GM21723 (cell line): Measurements from ENCODE around the gene CRIM1.
A peak's percentile ranks its signal among the peaks of the same experiment; 100 is the strongest.

Experiments
- ATAC-seq: cut with Tn5 transposase; IDR thresholded peaks from one replicate; pipeline ENCODE4 v1.9.1; 2021; ENCODE audit warnings: mild to moderate bottlenecking, moderate library complexity; ENCODE audit not compliant: unreplicated experiment

Gene CRIM1

DNA sequence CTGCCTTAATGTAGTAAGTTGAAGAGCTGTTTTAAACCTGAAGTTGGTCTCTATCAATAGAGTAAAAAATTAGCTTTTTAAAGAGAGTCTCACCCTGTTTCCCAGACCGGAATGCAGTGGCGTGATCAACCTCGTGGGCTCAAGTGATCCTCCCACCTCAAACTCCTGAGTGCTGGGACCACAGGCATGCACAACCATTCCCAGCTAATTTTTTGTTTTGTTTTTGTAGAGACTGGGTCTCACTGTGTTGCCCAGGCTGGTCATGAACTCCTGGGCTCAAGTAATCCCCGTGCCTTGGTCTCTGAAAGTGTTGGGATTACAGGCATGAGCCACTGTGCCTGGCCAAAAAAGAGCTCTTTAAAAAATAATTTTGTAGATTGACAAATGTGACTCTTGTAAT, 40.3 kb downstream of the CRIM1 start:
- no peak for ATAC-seq

DNA sequence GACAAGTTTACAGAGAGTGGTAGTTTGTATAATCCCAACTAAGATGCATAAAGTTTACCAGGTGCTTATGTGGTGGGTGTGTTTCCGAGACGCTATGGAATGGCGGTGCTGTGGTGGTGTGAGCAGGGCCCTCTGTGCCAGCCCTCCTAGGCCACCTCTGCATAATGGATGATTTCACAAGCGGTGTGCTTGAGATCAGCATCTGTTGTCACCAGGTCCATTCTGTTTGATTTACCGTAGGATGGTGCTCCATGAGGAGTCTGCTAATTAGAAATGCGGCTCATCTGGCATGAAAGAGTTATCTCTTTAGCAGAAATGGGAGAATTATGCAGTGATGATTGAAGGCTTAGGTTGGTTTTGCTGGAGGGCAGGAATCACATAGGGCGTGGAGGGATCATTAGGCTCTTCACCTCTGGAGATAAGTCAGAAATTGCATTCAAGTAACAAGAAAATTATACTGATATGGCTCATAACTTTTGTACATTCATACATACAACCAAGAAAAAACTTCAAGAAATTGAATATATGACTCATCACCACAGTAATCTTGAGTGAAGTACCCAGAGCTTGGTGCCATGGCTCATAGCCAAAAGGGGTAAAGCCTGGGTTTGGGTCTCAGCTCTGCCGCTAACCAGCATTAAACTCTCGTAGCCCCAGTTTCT, 41.4 kb downstream of the CRIM1 start:
- ATAC-seq: no peak

DNA sequence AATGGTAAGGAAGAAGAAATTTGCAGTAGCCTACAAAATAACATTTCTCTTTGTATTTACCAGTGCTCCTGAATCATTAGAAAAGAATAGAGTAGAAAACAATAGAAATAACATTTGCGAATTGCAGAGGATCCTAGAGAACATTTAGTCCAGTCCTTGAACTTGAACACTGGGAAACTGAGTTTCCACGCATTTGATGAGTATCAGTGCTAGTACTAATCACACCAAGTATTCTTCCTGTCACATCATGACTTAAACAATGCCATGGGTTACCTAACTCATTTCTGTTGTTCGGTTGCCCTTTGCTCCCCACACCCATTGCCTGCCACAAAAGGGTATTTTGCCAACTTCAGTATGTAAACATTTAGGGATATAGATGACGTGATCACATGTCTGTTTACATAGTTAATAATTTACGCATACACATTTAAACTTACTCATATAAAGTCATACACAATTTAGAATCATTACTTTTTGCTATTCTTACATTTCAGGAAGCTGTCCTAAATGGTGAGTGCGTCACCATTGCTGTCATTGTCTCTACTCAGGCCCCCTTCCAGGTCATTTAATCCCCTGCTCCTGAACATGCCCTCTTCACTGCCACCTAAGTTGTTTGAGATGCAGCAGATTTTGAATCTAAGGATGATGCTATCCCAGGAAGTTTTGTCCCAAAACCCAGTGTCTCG, 42.3 kb downstream of the CRIM1 start:
- no peak for ATAC-seq

DNA sequence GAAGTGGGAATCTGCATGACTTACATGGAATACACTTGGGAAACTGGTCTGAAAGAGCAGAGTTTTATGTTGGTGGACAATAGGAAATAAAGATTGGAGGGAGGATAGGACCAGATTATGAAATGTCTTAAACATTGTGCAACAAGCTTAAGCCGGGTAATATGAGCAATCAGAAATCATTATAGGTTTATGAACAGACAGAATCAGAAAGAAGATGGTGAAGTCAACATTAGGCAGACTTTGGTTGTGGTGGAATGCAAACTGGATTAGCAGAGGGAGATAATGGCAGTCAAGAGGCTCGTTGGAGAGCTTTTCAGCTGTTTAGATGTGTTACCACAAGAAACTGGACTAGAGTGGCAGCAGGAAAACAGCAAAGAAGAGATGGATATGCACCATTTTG, 43.5 kb downstream of the CRIM1 start:
- ATAC-seq: no peak

DNA sequence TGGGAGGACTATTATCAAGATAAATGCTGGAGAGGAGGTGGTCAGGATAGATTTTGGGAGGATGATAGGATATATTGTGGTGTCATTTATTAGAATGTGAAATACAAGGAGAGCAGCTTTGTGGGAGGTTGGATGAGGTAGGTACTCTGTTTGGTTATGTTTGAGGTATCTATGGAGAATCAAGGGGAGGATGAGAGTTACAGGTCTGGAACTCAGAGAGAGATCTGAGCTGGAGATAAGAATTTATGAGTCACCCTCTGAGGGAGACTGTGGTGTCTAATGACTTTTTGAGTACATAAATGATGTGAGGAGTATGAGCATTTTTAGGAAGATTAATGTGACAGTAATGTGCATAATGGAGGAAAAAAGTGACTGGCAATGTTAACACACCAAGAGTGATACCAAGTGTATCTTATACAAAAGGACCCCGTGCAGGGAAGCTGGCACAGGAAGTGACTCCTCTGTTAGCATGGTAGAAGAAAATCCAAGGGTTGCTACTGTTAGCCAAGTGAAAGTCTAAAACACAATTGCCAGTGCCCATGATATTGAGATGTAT, 48.2 kb downstream of the CRIM1 start:
- no peak for ATAC-seq

DNA sequence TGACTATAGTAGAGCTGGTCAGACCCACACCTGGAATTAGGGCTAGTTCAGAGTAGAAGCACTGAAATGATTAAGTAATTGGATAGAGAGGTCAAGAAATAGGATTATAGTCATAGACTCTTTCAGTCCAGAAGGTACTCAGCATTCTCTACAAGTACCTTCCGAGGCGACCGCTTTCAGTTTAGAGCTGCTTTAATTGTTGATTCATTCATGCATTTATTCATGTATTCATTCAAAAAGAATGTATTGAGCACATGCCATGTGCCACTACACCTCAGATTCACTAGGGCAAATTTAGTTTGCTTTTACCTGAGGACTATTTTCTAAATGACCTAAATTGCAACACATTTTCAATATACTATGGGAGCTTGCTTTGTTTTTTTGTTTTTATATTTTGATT, 48.7 kb downstream of the CRIM1 start:
- no peak for ATAC-seq

DNA sequence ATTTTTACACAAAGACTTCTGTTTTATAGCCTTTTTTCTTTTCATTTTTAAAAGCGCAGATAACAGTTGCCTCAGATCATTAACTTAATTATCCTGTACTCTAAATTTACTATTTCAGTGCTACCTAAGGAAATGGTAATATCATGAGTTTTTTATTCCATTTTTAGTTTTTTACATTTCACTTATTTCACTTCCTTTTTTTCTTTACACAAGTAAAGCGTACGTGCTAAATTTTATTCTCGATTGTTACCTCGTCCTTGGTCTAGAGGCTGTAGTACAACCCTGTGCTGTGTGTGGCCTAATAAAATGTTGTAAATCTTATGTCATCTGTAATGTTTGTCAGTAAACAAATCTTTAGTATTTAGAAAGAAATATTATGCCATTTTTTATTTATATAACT, 49.2 kb downstream of the CRIM1 start:
- ATAC-seq: peak; percentile 79

DNA sequence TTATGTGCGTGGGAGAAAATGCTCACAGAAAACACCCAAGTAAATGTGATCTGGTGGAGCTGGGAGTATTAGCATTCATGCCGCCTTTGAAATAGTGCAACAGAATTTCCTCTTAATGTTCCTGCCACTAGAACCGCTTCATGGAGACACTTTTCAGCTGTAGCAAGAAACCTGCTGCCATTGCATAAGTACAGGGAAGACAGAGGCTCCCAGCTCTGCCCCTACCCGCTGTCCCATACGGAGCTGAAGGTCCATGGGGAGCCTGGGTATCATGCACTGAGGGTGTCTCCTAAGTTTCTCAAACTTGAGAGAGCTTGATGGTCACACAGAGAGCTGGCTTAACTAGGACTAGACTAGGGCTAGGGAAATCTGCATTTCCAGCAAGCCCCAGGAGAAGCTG, 49.6 kb downstream of the CRIM1 start:
- no peak for ATAC-seq

DNA sequence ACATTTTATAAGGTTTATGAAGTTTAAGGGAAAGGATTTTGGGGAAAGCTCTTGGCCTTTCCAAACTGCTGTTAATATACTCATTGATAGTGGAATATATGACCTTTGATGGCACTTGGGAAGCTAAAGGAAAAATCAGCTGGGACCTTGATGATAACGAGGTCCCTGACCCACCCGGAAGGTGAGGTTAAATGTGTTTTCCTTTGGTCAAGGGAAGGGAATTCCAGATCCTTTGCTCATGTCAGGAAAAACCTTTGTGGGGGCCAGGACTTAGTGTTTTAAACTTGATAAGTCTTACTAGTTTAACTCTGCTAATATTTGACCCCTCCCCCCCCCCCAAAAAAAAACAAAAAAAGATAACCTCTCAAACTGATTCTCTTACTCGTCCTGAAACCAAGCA, 50.7 kb downstream of the CRIM1 start:
- ATAC-seq: no peak

DNA sequence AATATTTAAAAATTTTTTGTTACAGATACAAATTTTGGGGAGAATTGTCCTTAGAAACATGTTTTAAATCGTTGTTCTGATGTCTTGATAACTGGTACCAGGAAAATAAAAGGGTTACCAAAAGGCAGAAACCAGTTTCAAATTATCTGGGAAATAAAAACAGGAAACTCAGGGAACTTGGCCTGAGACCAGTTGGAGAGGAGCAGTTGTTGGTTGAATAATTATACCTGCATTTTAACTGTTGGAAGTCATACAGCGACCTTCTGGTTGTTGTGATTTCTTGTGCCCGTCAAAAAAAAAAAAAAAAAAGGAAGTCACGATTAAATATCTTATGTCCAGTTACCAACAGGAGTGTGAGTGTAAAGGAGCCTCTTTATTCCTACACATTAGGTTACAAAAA, 51.8 kb downstream of the CRIM1 start:
- no peak for ATAC-seq

DNA sequence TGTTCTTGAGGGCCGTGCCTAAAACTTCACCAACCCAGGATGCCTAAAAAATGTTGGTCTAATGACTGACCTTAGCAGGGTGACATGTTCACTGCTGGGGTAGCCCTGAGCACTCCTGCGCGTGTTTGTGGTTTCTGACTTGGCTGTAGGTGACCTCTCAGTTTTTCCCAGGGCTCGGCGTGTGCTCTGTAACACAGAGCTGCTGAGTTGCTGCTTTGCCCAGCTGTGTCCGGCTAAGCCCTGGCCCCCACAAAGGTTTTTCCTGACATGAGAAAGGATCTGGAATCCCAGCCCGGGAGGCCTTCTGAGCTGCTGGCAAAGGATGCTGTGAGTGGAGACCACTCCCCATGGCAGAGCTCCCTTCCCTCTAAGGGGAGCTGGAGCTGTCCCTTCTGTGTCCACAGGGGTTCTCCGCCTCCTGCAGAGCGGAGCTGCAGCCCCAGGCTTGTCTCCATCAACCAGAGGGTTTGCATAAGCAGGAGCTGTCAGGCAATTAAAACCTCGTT, 52.7 kb downstream of the CRIM1 start:
- ATAC-seq: no peak

DNA sequence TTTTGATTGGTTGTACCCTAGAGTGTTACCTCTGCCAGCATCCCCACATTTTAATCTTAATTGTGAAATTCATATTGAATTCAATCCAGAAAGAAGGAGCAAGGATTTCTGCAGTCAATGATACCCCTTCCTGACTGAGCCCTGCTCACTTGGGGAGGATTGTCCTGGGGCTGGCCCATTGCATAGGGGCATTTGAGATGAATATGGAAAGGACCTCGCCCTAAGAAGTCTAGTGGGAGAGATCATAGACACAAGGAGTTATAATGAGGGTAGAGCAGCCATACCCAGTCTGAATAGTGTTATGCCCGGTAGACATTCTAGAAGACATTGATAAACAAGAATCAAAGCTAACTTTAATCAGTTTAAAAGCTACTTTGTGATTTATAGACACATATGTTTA, 53.8 kb downstream of the CRIM1 start:
- no peak for ATAC-seq

DNA sequence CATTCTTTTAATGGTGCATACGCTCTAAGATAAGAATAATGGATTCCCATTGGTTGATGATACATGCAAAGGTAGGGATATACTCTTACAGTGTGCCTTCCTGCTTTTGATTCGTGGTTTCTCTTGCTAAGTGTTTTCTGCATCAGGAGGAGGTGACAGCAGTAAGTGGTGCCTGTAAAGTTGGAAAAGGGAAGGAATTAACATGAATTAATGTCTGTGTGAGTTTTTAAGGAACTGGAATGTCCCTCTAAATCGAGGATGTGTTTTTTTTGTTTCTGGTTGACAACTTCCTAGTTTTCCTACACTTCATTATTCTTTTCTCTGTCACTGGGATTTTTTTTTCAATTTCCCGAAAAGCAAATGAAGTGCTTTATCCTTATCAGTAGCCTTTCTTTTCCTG, 54.4 kb downstream of the CRIM1 start:
- ATAC-seq: no peak

DNA sequence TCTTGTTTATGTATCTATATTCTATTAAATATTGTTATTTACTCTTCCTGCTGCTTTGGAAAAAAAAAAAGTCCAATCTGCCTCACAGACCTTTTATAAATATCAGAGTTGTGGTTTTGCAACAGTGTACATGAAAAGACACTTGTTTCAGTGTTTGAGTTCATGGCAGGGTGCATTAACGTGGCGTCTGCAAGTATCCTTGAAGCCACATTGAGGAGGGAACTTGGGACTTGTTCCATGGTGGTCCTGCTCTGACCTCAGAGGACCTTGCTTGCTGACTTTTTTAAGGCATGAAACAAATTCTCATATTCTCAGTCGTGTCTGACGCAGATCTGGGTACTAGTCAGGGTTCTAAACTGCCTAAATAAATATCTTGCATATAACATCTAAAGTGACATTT, 55.1 kb downstream of the CRIM1 start:
- ATAC-seq: no peak

DNA sequence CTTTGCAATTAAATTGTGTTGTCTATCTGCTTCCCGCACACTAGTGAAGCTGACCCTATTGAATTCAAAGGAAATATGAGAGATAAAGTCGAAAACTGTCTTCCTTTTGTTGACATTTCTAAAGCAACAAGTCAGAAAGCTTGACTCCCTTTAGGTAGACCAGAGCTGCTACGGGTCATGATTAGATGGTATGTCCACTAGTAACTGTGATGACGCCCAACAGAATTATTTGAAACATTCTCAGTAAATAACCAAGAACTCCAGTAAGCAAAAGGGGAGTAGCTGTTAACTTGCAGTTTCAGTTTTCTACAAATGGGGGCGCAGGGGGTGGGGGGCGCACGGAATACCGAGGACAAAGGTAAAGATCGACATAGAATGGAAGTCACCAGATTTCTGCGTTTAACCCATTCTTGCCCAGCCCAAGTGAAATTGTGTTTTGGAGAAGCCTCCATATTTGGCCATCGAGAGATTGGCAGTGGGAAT, 56.4 kb downstream of the CRIM1 start:
- no peak for ATAC-seq

DNA sequence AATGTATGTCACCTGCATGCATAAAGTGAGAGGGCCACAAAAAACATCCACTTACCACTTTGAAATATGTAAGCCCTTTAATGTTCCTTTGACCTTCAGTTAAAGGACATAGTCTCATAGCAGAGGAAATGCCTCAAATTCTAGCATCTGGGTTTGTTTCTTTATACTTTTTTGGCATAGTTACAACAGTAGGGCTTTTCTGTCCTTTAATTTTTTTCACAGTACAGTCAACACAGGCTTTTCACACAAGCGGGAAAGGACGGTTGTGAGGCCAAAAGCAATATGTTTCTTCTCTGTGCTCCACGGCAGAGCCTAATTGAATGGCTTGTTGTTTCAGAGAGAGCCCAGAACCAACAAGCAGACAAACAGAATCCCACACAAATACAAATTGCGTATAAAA, 57.6 kb downstream of the CRIM1 start:
- no peak for ATAC-seq

DNA sequence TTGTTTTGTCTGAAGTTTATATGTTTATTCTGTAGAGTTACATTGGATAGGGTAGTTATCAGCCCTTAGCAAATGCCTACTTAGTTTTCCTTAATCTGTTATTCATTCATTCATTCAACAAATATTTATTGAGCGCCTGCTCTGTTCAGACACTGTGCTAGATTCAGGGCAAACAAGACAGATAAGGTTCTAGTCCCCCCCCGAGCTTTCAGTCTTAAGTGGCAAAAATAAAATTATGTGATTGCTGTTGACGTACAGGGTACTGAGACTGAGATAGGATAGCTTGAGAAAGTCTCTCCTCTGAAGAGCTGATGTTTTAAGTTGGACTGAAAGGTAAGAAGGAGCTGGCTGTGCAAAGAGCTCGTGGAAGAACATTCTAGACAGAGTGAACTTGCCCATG, 58.7 kb downstream of the CRIM1 start:
- ATAC-seq: no peak

DNA sequence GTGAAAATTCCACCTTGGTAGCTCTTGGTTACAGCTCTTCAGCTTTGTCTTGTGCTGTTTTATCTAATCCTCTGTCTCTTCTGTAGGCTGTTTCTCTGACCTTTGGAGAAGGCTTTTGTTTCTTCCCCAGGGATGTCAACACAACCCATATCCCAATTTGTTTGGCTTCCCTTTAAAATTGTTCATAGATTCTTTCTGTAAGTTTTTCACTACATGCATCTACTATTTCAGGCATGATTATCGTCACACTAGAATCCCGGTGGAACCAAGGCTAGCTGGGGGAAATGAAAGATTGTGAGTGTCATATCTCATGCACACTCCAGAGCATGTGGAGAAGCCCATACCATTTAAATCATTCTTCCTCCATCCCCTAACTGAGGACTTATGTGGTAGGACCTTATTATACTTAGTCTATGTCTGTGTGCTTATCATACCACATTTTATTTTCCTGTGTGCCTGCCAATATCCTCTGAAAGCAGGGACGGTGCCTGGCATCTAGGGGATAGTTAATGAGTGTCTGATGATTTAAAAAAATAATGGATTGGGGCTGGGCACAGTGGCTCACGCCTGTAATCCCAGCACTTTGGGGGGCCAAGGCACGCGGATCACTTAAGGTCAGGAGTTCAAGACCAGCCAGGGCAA, 59.9 kb downstream of the CRIM1 start:
- ATAC-seq: no peak

DNA sequence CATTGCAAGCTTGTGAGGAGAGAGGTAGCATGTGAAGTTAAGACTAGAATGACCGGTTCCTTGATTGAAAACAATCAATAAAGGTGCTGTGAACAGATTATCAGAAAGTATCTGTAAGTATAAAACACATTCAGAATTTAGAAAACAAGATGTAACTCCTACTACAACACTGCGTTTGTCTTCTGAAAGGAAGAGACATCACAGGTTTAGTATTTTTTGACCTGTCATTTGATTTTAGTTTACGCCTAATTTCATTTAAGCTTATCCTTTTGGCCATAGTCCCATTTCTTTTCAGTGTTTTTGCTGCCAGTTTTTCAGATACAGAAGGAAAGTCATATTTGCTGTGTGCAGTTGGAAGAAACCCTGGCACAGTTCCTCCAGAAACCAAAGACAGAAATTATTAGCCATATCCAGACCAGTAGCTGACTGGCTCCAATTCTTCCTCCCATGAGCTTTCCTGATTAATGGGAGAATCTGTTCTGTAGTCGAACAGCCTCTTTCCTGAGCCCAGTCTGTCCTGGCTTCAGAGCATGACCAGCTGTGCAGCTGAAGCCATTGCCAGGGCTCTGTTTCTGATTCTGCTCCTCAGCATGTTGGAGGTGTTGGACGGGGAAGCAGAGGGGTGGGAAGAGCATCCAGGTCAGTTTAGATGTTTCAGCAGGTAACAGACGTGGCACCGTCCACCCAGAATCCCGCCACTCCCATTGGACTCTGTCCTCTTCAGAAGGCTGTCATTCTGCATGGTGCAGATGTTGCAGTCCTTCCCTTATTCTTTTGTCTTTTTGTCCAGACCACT, 61.0 kb downstream of the CRIM1 start:
- no peak for ATAC-seq

DNA sequence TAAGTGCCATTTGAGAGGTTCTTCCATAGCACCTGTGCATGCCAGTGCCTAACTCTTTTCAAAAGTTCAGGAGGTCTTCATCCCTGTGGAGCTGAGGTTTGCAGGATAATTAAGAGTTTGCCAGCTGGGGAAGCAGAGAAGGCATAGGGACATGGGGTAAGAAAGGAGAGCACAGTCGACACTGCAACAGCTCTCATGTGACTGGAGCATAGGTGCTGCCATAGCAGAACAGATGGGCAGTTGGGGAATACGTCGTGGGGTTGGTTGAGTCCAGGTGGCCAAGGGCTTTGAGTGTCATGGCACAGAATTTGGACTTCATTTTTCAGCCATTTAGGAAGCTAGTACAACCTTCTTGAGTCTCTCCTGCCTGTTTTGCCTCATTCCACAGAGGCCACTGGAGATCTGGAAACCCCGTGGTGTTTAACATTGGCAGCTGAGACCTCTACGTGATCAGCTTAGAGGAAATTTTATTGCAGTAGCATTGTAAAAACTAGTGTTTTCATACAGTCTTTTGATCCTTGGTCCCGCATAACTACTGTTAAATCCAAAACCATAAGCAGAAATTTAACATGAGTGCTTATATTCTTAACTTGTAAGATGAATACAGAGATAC, 65.1 kb downstream of the CRIM1 start:
- ATAC-seq: no peak

DNA sequence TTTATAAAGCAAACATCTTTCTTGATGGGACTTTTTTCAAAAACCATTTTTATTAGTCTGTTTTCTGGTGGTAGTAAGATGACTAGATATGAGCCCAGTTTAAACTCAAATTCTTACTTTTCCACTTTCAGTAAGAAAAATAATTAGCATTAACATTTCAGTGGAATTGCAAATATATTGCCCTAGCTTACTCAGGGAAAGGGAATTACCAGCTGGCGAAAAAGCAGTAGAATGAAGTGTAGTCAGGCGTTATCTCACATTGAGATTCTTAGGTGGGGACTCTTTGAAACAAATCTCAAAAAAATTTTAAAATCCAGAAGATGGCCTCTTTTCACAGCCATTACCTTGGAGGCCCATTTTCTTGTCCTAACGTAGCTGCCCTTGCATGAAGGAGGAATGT, 65.8 kb downstream of the CRIM1 start:
- ATAC-seq: no peak
